Ovary (tissue), 3 donors: ENCODE measurements around the gene CADPS.

Experiments
- POLR2A ChIP-seq: fragments of 450-650 bp; IDR thresholded peaks from one replicate; pipeline ENCODE4 v1.6.1; 2017; ENCODE audit warnings: antibody characterized with exemption, mild to moderate bottlenecking, moderate library complexity
- TF ChIP-seq, protein P1 (sequence below), 3 donors: fragments of 450-650 bp in 2 of 3; fragments of 200-600 bp in 1 of 3; IDR thresholded peaks; one replicate each; pipeline versions ENCODE4 v1.5.1 to v1.8.0; 2016 to 2022; ENCODE audit warnings: antibody characterized with exemption in 3 of 3, mild to moderate bottlenecking in 1 of 3
- donor health status: DM: no; HTN: no; CAD: no.

DNA sequence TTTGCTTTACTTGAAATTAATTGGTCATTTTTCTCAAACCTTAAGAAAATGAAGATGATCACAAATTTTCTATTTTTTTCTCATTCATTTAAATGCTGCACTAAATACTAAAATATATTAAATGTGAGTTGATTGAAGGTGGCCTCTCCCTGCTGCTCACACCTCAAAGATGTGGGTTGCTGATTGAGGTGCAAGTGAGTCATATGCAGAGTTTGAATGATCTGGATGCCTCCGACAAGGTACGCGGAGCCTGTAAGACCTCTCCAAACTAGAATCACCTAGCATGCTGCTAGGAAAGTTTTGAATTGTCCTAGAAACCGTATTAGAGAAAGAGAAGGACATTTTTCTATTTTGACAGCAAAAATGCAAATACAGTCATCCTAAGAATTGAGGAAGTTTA, 290.6 kb downstream of the CADPS start:
- TF ChIP-seq, protein P1, sequence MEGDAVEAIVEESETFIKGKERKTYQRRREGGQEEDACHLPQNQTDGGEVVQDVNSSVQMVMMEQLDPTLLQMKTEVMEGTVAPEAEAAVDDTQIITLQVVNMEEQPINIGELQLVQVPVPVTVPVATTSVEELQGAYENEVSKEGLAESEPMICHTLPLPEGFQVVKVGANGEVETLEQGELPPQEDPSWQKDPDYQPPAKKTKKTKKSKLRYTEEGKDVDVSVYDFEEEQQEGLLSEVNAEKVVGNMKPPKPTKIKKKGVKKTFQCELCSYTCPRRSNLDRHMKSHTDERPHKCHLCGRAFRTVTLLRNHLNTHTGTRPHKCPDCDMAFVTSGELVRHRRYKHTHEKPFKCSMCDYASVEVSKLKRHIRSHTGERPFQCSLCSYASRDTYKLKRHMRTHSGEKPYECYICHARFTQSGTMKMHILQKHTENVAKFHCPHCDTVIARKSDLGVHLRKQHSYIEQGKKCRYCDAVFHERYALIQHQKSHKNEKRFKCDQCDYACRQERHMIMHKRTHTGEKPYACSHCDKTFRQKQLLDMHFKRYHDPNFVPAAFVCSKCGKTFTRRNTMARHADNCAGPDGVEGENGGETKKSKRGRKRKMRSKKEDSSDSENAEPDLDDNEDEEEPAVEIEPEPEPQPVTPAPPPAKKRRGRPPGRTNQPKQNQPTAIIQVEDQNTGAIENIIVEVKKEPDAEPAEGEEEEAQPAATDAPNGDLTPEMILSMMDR (IDR thresholded peaks at IDR 0.05): no peak
- no peak for TF ChIP-seq POLR2A
